Vagina (tissue), 2 donors: Measurements from ENCODE around the gene LGR6.

ENCODE experiments used
- CTCF ChIP-seq, 3 experiments: fragments of 450-650 bp in 2 of 3; fragments of 200-600 bp in 1 of 3; sonication (generic) in 1 of 3; IDR thresholded peaks; one replicate each; pipeline ENCODE4 v1.5.1; 2017 to 2019; ENCODE audit warnings: antibody characterized with exemption in 3 of 3, mild to moderate bottlenecking in 2 of 3, moderate library complexity in 2 of 3
- POLR2AphosphoS5 ChIP-seq, 2 donors: sonication (generic); formaldehyde crosslinking; IDR thresholded peaks; one replicate each; pipeline ENCODE4 v1.9.0; 2017; ENCODE audit warnings: antibody characterized with exemption in 2 of 2, mild to moderate bottlenecking in 2 of 2, low read depth in 1 of 2; ENCODE audit not compliant: insufficient read depth in 1 of 2

DNA sequence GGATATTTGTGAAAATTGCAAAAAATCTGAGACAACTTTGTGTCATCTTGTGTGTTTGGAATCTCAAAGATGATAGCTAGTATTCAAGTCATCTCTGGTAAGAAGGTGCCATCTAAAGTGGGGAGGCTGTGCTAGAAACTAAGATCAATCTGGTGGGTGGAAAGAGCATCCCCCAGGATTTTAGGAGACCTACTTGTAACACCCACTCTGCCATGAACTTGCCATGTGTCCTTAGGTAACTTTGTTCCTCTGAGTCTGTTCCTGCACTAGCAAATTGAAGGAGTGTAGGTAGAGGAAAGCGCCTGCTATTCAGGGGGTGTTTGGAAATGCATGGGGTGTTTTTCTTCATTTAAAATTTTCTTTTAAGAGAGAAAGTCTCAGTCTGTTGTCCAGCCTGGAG lies 24.4 kb downstream of the LGR6 start:
- TF ChIP-seq CTCF (IDR thresholded peaks at IDR 0.05) (no peak), POLR2AphosphoS5 (IDR thresholded peaks at IDR 0.05; ENCODE audit: insufficient read depth in 1 of 2, low read depth in 1 of 2) (no peak)
